Natural killer cell (primary cell): ENCODE measurements around the gene TTYH1. TPM values are rescaled to one million over a fixed set of nuclear protein-coding genes. Genes with fewer than 3 reads are reported as not detected.

Source experiments
- ATAC-seq, 3 donors: fragments of 150-1000 bp in 2 of 3; fragments of 200-7000 bp in 1 of 3; cut with Tn5 transposase; 1 replicate in 1 of 3; 2 replicates in 2 of 3; pipeline ENCODE4 v1.10.0; 2021; ENCODE audit warnings: mild to moderate bottlenecking in 2 of 3, moderate library complexity in 2 of 3
- DNase-seq, 2 donors: peaks; one replicate each; pipeline versions ENCODE4 v3.0.0 to v3.0.0-alpha.2; 2013 to 2021; ENCODE audit warnings: mixed read lengths in 1 of 2
- H3K27ac ChIP-seq: one replicate; pipeline ENCODE4 v1.5.1; 2013; ENCODE audit warnings: mild to moderate bottlenecking, low read length
- H3K27me3 ChIP-seq: one replicate; pipeline ENCODE4 v1.6.1; 2013; ENCODE audit warnings: low read length; ENCODE audit not compliant: control insufficient read depth, insufficient read depth
- H3K36me3 ChIP-seq: one replicate; pipeline ENCODE4 v1.6.1; 2013; ENCODE audit warnings: low read length; ENCODE audit not compliant: control insufficient read depth, insufficient read depth
- H3K4me1 ChIP-seq: one replicate; pipeline ENCODE4 v1.6.1; 2013; ENCODE audit warnings: low read length; ENCODE audit not compliant: control insufficient read depth, insufficient read depth
- H3K4me3 ChIP-seq: one replicate; pipeline ENCODE4 v1.5.1; 2013; ENCODE audit warnings: low read length
- H3K9me3 ChIP-seq: one replicate; pipeline ENCODE4 v1.6.1; 2013; ENCODE audit warnings: low read length; ENCODE audit not compliant: control insufficient read depth, insufficient read depth
- H3K27ac Mint-ChIP-seq, 2 donors: one replicate each; pipeline ENCODE4 v1.8.0; 2022; ENCODE audit warnings: mild to moderate bottlenecking in 2 of 2, mixed read lengths in 2 of 2, moderate library complexity in 1 of 2
- H3K27me3 Mint-ChIP-seq, 2 donors: one replicate each; pipeline ENCODE4 v1.8.0; 2022; ENCODE audit warnings: low read depth in 2 of 2, mixed read lengths in 2 of 2
- H3K36me3 Mint-ChIP-seq: one replicate; pipeline ENCODE4 v1.8.0; 2022; ENCODE audit warnings: mixed read lengths
- H3K4me1 Mint-ChIP-seq, 2 donors: one replicate each; pipeline ENCODE4 v1.8.0; 2022; ENCODE audit warnings: mixed read lengths in 2 of 2
- H3K4me3 Mint-ChIP-seq: one replicate; pipeline ENCODE4 v1.8.0; 2022; ENCODE audit warnings: mild to moderate bottlenecking, moderate library complexity, mixed read lengths
- H3K9me3 Mint-ChIP-seq, 2 donors: one replicate each; pipeline ENCODE4 v1.8.0; 2022; ENCODE audit warnings: mixed read lengths in 2 of 2
- WGBS: methylation state at CpG from one replicate; pipeline ENCODE4 v1.1.7; 2013; ENCODE audit warnings: missing lambda C conversion rate; ENCODE audit not compliant: insufficient coverage; 5-methylcytosine and 5-hydroxymethylcytosine counted together
- intact Hi-C: fragments of 100-400 bp; cut with micrococcal nuclease; formaldehyde crosslinking; loops from one replicate; pipeline ENCODE4 v1.14.2; 2022
- total RNA-seq, 4 donors: library from RNA; stranded (reverse); fragments of 120-200 nt in 1 of 4; gene quantifications; one replicate each; pipeline versions ENCODE4 v1.2.3 to v1.2.4, GENCODE V29; 2013 to 2022
- TF ChIP-seq, protein P1 (sequence below): fragments of 200-600 bp; IDR thresholded peaks from one replicate; pipeline ENCODE4 v1.8.0; 2022; ENCODE audit warnings: antibody characterized with exemption

Gene TTYH1
- total RNA-seq, 3 donors from 2014 or later (not counting 1 experiment from before 2014, with no cell fraction given): 0.59 to 0.84 (median 0.65) TPM

DNA sequence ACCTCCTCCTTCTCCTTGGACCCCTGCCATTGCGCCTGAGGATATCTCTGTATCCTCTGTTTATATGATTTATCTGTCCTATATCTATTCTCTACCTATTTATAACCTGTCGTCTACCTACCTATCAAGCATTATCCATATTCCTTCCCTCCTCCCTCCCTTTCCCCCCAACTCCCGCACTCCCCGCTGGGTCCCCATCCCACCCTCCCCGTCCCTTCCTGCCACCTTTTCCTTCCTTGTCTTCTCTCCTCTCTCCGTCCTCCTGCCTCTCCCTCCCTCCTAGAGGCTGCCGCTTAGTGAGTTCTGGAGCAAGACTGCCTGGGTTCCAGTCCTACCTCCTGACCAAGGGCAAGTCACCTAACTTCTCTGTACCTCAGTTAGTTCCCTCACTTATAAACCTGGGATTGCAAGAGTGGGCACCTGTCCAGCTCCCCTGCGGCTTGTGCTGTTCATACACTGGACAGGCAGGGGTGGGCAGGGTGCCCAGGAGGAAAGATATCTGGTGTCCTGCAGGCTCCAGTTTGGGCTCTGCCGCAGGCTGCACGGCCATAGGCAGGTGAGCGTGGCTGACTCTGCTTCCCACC, 16.1 kb downstream of the TTYH1 start:
- H3K27ac Mint-ChIP-seq: no peak overlapping the region
- no peaks in the 10 kb centered on the region for H3K9me3 Mint-ChIP-seq
- no peaks in the 10 kb centered on the region for H3K36me3 ChIP-seq
- H3K9me3 ChIP-seq: no peaks in the 10 kb centered on the region
- peaks cover 17% of the 10 kb centered on the region for H3K27me3 ChIP-seq
- ATAC-seq (no peak), DNase-seq (no peak)
- intact Hi-C loops: no loop called here
- H3K4me3 ChIP-seq: no peak overlapping the region
- H3K27ac ChIP-seq: no peak overlapping the region
- H3K4me1 Mint-ChIP-seq: peaks cover 5 to 29% of the 10 kb centered on the region in 2 donors
- peaks cover 25% of the 10 kb centered on the region for H3K4me1 ChIP-seq
- 48% methylated on average over 11 of the region's 11 CpGs for WGBS
- TF ChIP-seq, protein P1, sequence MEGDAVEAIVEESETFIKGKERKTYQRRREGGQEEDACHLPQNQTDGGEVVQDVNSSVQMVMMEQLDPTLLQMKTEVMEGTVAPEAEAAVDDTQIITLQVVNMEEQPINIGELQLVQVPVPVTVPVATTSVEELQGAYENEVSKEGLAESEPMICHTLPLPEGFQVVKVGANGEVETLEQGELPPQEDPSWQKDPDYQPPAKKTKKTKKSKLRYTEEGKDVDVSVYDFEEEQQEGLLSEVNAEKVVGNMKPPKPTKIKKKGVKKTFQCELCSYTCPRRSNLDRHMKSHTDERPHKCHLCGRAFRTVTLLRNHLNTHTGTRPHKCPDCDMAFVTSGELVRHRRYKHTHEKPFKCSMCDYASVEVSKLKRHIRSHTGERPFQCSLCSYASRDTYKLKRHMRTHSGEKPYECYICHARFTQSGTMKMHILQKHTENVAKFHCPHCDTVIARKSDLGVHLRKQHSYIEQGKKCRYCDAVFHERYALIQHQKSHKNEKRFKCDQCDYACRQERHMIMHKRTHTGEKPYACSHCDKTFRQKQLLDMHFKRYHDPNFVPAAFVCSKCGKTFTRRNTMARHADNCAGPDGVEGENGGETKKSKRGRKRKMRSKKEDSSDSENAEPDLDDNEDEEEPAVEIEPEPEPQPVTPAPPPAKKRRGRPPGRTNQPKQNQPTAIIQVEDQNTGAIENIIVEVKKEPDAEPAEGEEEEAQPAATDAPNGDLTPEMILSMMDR: no peak
- peak overlapping the region; percentile 15 for H3K4me3 Mint-ChIP-seq
- peaks cover 0 to 15% of the 10 kb centered on the region in 2 donors for H3K27me3 Mint-ChIP-seq
- H3K36me3 Mint-ChIP-seq: no peaks in the 10 kb centered on the region

- DNase-seq (no peak), ATAC-seq (no peak)
- Histone ChIP-seq H3K4me3 (no peak overlapping the region), H3K4me1 (peaks cover 25% of the 10 kb centered on the region), H3K9me3 (no peaks in the 10 kb centered on the region), H3K27ac (no peak overlapping the region), H3K36me3 (no peaks in the 10 kb centered on the region), H3K27me3 (peaks cover 15% of the 10 kb centered on the region)
- TF ChIP-seq, protein P1: no peak
- Mint-ChIP-seq H3K4me3 (no peak overlapping the region), H3K9me3 (no peaks in the 10 kb centered on the region), H3K27ac (no peak overlapping the region), H3K27me3 (peaks cover 0 to 12% of the 10 kb centered on the region in 2 donors), H3K36me3 (no peaks in the 10 kb centered on the region), H3K4me1 (peaks cover 5 to 36% of the 10 kb centered on the region in 2 donors)
- 91% methylated on average over 10 of the region's 10 CpGs for WGBS
- intact Hi-C loops: no loop called here
These were observed 17.0 kb downstream of the TTYH1 start for GRCh38 chr19:54432144-54432738.

GRCh38 chr19:54433697-54434096, 18.4 kb downstream of the TTYH1 start:
- WGBS: 99% methylated on average over 5 of the region's 5 CpGs
- peaks cover 25% of the 10 kb centered on the region for H3K4me1 ChIP-seq
- ATAC-seq: no peak

More at GRCh38 chr19:54433697-54434096, 18.4 kb downstream of the TTYH1 start:
- peaks cover 15% of the 10 kb centered on the region for H3K27me3 ChIP-seq
- H3K4me3 ChIP-seq: no peak overlapping the region
- Mint-ChIP-seq H3K4me1 (peaks cover 5 to 36% of the 10 kb centered on the region in 2 donors), H3K4me3 (no peak overlapping the region), H3K36me3 (no peaks in the 10 kb centered on the region), H3K27me3 (peaks cover 0 to 12% of the 10 kb centered on the region in 2 donors), H3K27ac (peak overlapping the region in 1 of 2 donors; percentile 73), H3K9me3 (no peaks in the 10 kb centered on the region)
- no peaks in the 10 kb centered on the region for H3K9me3 ChIP-seq
- intact Hi-C loops: no loop called here
- no peak for DNase-seq
- H3K27ac ChIP-seq: no peak overlapping the region
- TF ChIP-seq, protein P1: no peak
- no peaks in the 10 kb centered on the region for H3K36me3 ChIP-seq
